HK-2 (cell line): Measurements from ENCODE around the gene CATSPERZ.

Source experiments
- DNase-seq: peaks from one replicate; pipeline ENCODE4 v3.0.0-alpha.2; 2018; ENCODE audit not compliant: unreplicated experiment

CATSPERZ gene

DNA sequence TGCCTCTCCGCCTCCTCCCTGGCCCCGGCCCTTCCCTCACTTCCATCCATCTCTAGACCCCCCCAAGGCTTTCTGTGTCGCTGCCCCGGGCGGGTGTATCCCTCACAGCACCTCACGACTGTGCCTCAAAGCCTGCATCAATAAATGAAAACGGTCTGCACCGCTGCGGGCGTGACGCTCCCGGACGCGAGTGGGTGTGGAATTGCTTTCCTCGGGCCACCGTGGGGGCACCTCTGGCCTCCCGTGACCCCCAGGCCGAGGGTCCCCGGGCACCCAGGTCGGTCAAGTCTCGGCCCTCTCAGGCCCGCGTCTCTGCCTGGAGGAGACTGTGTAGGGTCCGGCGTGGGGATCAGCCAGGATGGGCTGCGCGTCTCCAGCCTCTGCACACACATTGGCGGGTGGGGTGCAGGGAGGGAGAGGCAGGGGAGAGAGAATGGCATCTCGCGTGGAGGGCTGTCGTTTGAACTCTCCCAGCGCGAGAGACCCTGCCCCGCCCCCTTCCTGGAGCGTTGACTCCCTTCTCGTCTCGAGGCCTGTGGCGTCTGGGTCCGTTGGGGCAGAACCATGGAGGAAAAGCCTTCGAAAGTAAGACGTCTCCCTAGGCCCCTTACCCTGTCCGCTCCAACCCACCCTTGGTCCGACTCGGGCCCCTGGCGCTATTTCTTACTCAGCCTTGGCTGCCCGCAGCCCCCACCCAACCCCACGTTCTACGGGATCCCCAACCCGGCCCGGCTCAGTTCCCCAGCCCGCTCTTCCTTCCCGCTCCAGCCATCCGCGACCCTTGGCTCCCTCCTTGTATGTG lies at the start of gene CATSPERZ:
CATSPERZ (plus strand) TSS at position 512 of the 802 bp plus-strand sequence; CDS start at position 565, 53 bp downstream.
- DNase-seq = no peak

DNA sequence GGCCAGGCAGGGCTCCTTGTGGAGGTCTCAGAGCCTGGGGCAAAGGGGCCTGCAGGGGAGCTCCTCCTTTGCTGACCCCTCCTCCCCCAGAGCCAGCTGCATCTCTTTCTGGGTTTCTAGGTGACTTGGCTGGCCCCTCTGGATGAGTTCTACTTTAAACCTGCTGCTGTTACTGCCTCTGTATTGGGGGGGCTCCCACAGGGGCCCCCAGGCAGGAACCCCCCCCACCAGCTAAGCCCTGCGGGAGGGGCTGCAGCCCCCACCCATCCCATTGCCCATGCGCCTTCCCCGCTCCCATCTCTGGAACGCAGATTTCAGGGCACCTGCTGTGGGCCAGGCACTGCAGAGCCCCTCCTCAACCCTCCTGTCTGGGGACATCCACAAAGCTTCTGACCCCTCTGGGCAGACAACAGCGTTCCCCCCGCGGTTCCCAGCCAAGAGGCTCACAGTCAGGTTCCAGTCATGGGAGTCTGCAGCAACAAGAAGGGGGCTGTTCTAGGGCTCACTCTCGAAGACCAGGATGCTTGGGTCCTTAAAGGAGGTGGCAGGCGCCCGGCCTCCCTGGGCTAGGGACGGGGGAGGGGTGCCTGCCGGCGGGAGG lies 49.6 kb upstream of the CATSPERZ start:
- no peak for DNase-seq

- peak; percentile 51 for DNase-seq
Observed at GRCh38 chr11:64251016-64251752, 49.0 kb upstream of the CATSPERZ start, which contains the start of gene PLCB3. TSS of gene PLCB3 (plus strand) at chr11:64251530. CDS start at chr11:64251650, 120 bp downstream.

GRCh38 chr11:64251753-64252002 lies 48.5 kb upstream of the CATSPERZ start:
- no peak for DNase-seq

- peak; percentile 52 for DNase-seq
Observed at GRCh38 chr11:64252003-64252872, 47.9 kb upstream of the CATSPERZ start.

DNA sequence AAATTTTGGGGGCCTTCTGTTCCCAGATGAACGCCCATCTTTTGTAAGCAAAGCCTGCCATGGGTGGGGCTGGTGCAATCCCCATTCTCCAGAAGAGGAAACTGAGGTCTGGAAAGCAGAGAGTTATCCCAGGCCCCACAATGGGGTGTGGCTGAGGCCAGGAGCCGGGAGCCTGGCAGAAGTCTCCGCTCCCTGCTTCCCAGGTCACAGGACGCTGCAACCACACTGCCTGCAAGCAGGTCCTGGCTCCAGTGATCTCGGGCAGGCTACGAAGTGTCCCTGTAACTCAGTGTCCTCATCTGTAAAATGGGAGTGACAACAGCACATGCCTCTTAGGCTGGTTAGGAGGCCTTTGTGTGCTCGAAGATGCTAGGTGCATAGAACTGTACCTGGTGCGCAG lies 47.1 kb upstream of the CATSPERZ start:
- DNase-seq = no peak

DNA sequence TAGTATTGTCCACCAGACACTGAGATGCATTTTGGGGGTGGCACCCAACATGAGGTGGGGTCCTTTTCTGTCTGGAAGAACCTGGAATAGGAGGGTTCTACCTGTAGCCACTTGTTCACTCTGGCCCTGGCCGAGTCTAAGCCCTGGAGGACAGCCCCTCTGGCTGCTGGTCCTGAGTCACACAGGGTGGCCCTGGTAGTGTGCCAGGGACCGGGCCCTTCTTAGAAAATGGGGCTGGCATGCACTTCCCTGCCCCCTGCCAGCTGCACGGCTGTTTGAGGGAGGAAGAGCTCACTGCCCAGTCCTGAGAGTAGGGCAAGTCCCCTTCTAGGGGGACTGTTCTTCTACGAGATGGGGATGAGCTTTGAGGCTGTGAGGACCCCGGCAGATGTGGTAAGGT lies 46.7 kb upstream of the CATSPERZ start:
- no peak for DNase-seq

- DNase-seq = no peak
Observed at GRCh38 chr11:64254326-64254725, 45.8 kb upstream of the CATSPERZ start.

DNA sequence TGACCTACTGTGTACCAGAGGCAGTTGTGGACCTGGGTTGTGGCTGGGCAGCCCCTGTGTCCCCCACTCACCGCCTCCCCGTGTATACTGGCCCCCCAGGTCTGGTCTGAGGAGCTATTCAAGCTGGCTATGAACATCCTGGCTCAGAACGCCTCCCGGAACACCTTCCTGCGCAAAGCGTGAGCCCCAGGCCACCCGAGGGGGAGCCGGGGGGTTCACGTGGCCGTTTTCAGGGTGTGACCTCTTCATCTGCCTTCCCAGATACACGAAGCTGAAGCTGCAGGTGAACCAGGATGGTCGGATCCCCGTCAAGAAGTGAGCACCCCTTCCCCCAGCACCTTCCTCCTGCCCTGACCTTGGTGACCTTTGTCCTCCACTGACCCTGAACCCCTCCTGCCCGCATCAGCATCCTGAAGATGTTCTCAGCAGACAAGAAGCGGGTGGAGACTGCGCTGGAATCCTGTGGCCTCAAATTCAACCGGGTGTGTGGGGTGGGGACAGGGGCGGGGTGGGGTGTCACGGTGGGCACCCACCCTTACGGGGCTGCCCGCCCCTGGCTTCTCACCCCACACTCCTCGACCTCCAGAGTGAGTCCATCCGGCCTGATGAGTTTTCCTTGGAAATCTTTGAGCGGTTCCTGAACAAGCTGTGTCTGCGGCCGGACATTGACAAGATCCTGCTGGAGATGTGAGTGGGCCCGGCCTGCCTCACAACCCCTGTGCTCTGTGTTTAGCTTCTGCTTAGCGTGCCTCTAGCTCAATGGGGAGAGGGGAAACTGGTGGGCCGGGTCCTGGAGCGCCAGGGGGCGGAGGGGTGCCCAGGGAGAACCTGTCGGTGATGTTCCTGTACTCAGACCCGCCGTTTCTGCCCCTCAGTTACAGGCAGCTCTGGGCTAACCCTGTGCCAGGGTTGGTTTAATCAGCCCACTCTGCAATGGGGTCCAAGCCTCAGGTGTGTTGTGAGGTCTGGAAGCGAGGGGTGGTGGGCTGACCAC lies 44.7 kb upstream of the CATSPERZ start:
- DNase-seq = no peak

DNA sequence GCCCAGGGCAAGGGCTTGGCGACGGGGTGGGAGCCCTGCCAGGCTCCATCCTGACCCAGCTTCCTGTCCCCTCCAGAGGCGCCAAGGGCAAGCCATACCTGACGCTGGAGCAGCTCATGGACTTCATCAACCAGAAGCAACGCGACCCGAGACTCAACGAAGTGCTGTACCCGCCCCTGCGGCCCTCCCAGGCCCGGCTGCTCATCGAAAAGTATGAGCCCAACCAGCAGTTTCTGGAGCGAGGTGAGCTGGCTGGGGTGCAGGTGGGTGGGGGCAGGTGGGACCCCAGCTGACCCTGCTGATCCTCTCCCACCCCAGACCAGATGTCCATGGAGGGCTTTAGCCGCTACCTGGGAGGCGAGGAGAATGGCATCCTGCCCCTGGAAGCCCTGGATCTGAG lies 43.9 kb upstream of the CATSPERZ start:
- no peak for DNase-seq

GRCh38 chr11:64258356-64258755 lies 41.8 kb upstream of the CATSPERZ start:
- DNase-seq = no peak

DNA sequence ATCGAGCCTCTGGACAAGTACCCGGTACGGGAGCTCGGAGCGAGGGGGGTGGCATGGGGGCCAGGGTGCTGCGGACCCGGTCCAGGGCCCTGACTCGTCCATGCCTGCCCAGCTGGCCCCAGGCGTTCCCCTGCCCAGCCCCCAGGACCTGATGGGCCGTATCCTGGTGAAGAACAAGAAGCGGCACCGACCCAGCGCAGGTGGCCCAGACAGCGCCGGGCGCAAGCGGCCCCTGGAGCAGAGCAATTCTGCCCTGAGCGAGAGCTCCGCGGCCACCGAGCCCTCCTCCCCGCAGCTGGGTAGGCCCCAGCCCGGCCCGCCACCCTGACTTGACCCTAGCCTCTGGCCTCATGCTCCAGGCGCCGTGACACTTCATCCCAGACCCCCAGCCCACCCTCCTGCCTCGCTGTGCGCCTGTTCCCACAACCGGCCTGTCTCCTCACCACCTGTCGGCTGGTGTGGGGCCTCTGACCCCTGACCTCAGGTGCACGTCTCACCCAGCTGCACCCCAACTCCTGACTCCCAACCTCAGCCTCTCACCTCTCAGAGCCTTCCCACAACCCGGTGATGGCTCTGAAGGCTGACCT lies 41.1 kb upstream of the CATSPERZ start:
- no peak for DNase-seq

DNA sequence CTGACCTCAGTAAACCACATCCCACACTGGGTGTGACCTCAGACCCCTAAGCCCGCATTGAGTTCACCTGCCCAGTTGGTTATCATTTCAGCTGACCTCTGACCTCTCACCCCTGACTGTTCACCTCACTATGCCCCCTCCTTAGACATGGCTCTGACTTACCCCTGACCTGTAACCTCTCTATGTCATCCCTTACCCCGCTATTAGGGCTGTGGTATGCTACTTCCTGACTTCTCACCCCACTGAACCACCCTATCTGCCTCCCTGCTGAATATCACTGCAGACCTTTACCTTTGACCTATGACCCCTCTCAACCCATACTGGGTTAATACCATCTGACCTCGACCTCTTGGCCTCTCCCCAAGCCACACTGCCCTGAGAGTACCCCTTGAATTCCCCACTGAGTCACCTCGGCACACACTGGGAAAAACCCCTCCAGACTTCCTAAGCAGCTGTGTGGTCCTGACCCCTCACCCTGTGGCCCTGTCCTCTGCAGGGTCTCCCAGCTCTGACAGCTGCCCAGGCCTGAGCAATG lies 40.6 kb upstream of the CATSPERZ start:
- DNase-seq = no peak

GRCh38 chr11:64260147-64260708 lies 39.9 kb upstream of the CATSPERZ start:
- DNase-seq = no peak

GRCh38 chr11:64261556-64262080 lies 38.5 kb upstream of the CATSPERZ start:
- DNase-seq = no peak

GRCh38 chr11:64262271-64263002 lies 37.7 kb upstream of the CATSPERZ start:
- no peak for DNase-seq

- DNase-seq = peak; percentile 53
Observed at GRCh38 chr11:64263021-64263946, 36.9 kb upstream of the CATSPERZ start.

DNA sequence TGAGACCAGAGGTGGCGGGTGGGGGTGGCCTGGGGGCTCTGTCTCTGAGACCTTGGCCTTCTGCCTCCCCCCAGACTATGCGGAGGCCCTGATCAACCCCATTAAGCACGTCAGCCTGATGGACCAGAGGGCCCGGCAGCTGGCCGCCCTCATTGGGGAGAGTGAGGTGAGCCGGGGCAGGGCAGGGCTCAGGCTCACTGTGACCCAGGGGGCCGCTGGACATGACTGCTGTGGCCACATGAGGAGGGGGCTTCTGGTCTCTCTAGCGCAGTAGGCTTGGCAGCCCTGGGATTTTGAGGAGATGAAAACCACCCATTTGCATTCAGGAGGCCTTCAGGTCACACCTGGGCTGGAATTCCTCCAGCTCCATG lies 36.2 kb upstream of the CATSPERZ start:
- no peak for DNase-seq
